NCI-H2107 (cell line): ENCODE data around the gene SPATA31A7.
"Not testable (repeated sequence)": the region's sequence is repeated elsewhere in the genome, so short reads cannot be mapped to it uniquely, and the experiment has no call there.

ENCODE experiments used
- DNase-seq: peaks from one replicate; lab custom pipeline; 2025; lab: John Stamatoyannopoulos, UW

The SPATA31A7 gene

DNA sequence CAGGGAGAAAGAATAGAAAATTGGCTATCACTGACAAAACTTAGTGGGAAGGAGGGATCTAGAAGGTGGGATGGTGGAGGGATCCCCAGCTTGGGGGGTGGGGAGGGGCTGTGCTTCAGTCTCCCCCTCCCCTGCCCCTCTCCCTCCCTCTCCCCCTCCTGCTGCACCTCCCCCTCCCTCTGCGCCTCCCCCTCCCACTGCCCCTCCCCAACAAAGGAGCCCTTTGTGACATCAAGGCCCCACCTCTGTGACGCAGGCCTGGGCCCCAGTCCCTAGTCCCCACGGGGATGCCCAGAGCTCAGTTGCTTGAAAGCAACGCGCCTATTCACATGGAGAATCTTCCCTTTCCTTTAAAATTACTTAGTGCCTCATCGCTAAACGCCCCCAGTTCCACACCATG lies at the start of gene SPATA31A7:
Gene SPATA31A7, plus strand, starts transcription at position 301 of the 400 bp plus-strand sequence. Its CDS starts 29 bp downstream, at position 330.
- not testable (repeated sequence) for DNase-seq

DNA sequence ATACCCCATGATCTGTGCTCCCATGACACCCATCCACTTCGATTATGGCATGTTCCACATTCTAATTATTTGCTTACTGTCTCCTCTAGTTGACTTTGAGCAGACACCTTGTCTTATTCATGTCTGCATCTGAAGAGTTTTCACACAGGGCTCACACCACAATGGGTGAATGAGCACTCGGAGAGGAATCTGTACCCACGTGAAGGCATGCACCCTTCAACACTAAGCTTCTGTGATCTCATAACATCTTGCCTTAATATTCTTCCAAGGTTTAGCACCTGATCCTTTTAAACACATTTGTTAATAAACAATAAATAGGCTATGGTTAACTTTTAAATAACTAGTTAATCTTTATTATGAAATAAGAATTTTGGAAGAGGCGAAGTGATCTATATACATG lies 36.6 kb downstream of the SPATA31A7 start:
- DNase-seq = not testable (repeated sequence)
